GM23338 (cell line): ENCODE results near the gene PRTN3. TPM values are rescaled to one million over a fixed set of nuclear protein-coding genes. Genes with fewer than 3 reads are reported as not detected.
A peak's percentile ranks its signal among the peaks of the same experiment; 100 is the strongest.

Experiments
- ATAC-seq: fragments of 200-7000 bp; cut with Tn5 transposase; 3 replicates; pipeline ENCODE4 v1.9.1; 2020
- DNase-seq: peaks from one replicate; pipeline ENCODE4 v3.0.0-alpha.2; 2015; ENCODE audit warnings: low spot score
- H2AFZ ChIP-seq: fragments of 200-600 bp; sonication (generic); 2 replicates; pipeline ENCODE4 v1.8.0; 2016; ENCODE audit warnings: antibody characterized with exemption, mild to moderate bottlenecking, moderate library complexity
- H3F3A ChIP-seq: fragments of 200-600 bp; sonication (generic); replicated peaks from 2 replicates; pipeline ENCODE4 v1.8.0; 2017; ENCODE audit warnings: antibody characterized with exemption, mixed run types, low read depth
- H3K27ac ChIP-seq: fragments of 200-600 bp; sonication (generic); 2 replicates; pipeline ENCODE4 v1.6.1; 2016; ENCODE audit warnings: low read depth
- H3K27me3 ChIP-seq: fragments of 200-600 bp; sonication (generic); 2 replicates; pipeline ENCODE4 v1.8.0; 2016; ENCODE audit warnings: mild to moderate bottlenecking, mixed run types, moderate library complexity; ENCODE audit not compliant: insufficient read depth
- H3K36me3 ChIP-seq: fragments of 200-600 bp; sonication (generic); 2 replicates; pipeline ENCODE4 v1.8.0; 2016; ENCODE audit warnings: mild to moderate bottlenecking; ENCODE audit not compliant: insufficient read depth
- H3K4me1 ChIP-seq: fragments of 200-600 bp; sonication (generic); 2 replicates; pipeline ENCODE4 v1.8.0; 2016; ENCODE audit warnings: mild to moderate bottlenecking, moderate library complexity; ENCODE audit not compliant: insufficient read depth
- H3K4me2 ChIP-seq: fragments of 200-600 bp; sonication (generic); 2 replicates; pipeline ENCODE4 v1.7.1; 2017; ENCODE audit warnings: mixed run types
- H3K4me3 ChIP-seq: fragments of 200-600 bp; sonication (generic); 2 replicates; pipeline ENCODE4 v1.6.1; 2016; ENCODE audit warnings: mixed run types
- H3K79me2 ChIP-seq: fragments of 200-600 bp; sonication (generic); replicated peaks from 2 replicates; pipeline ENCODE4 v1.8.0; 2017; ENCODE audit warnings: mild to moderate bottlenecking; ENCODE audit not compliant: insufficient read depth
- H3K9me2 ChIP-seq: fragments of 200-600 bp; sonication (generic); 2 replicates; pipeline ENCODE4 v1.8.0; 2017; ENCODE audit not compliant: insufficient read depth
- H4K20me1 ChIP-seq: fragments of 200-600 bp; sonication (generic); replicated peaks from 2 replicates; pipeline ENCODE4 v1.8.0; 2017; ENCODE audit warnings: mild to moderate bottlenecking; ENCODE audit not compliant: insufficient read depth
- H3K27ac Mint-ChIP-seq: 2 replicates; pipeline ENCODE4 v1.8.0; 2020; ENCODE audit warnings: inconsistent platforms, mild to moderate bottlenecking, moderate library complexity, mixed read lengths
- H3K27me3 Mint-ChIP-seq: 3 replicates; pipeline ENCODE4 v1.8.0; 2022; ENCODE audit warnings: low read depth, mild to moderate bottlenecking, moderate library complexity, mixed read lengths, inconsistent platforms; ENCODE audit not compliant: insufficient read depth, poor library complexity
- H3K36me3 Mint-ChIP-seq: 3 replicates; pipeline ENCODE4 v1.8.0; 2021; ENCODE audit warnings: low read depth, mild to moderate bottlenecking, inconsistent platforms, moderate library complexity, mixed read lengths
- H3K4me1 Mint-ChIP-seq: 3 replicates; pipeline ENCODE4 v1.8.0; 2020; ENCODE audit warnings: mild to moderate bottlenecking, inconsistent platforms, mixed read lengths
- H3K4me3 Mint-ChIP-seq: 3 replicates; pipeline ENCODE4 v1.8.0; 2021; ENCODE audit warnings: moderate library complexity, mild to moderate bottlenecking, inconsistent platforms, mixed read lengths
- H3K9me3 Mint-ChIP-seq: 3 replicates; pipeline ENCODE4 v1.8.0; 2020; ENCODE audit warnings: moderate library complexity, mild to moderate bottlenecking, inconsistent platforms, mixed read lengths
- CREB1 ChIP-seq: fragments of 250-450 bp; sonication (Bioruptor Pico); IDR thresholded peaks from 2 replicates; pipeline ENCODE4 v1.5.0; 2020; ENCODE audit warnings: low read depth, mild to moderate bottlenecking, moderate library complexity
- CTCF ChIP-seq, 2 experiments: fragments of 200-600 bp in 1 of 2; sonication (generic) in 1 of 2; conservative IDR thresholded peaks; 2 replicates each; pipeline versions ENCODE4 v1.5.1 to v1.6.1; 2016 to 2017; ENCODE audit warnings: antibody characterized with exemption in 2 of 2, low read depth in 2 of 2, mild to moderate bottlenecking in 2 of 2, moderate library complexity in 1 of 2
- ETS1 ChIP-seq: IDR thresholded peaks from 2 replicates; pipeline ENCODE4 v1.6.1; 2016; ENCODE audit warnings: antibody characterized with exemption
- EZH2 ChIP-seq: fragments of 200-600 bp; sonication (generic); IDR thresholded peaks from one replicate; pipeline ENCODE4 v1.8.0; 2017; ENCODE audit warnings: antibody characterized with exemption, mild to moderate bottlenecking, low read depth; ENCODE audit not compliant: unreplicated experiment
- EZH2phosphoT487 ChIP-seq: fragments of 200-600 bp; sonication (generic); IDR thresholded peaks from one replicate; pipeline ENCODE4 v1.8.1; 2018; ENCODE audit warnings: antibody characterized with exemption; ENCODE audit not compliant: unreplicated experiment
- NANOG ChIP-seq: IDR thresholded peaks from 2 replicates; pipeline ENCODE4 v1.6.1; 2016; ENCODE audit warnings: antibody characterized with exemption, borderline replicate concordance
- POLR2AphosphoS5 ChIP-seq: IDR thresholded peaks from 2 replicates; pipeline ENCODE4 v1.6.1; 2016; ENCODE audit warnings: antibody characterized with exemption, low read depth
- ZNF331 ChIP-seq: fragments of 250-450 bp; sonication (Bioruptor Pico); IDR thresholded peaks from 2 replicates; pipeline ENCODE4 v1.5.0; 2020; ENCODE audit warnings: low read depth, mild to moderate bottlenecking, moderate library complexity
- polyA plus RNA-seq: library from polyadenylated mRNA; unstranded; fragments of >200 nt; fragmentation: Nextera tagmentation; extraction: Ambion mirVana; gene quantifications from 2 replicates; pipeline ENCODE4 v1.2.1, GENCODE V29; 2016
- total RNA-seq: library from RNA; depleted of rRNA; stranded (reverse); fragments of >200 nt; shearing (Covaris generic); gene quantifications from 2 replicates; pipeline ENCODE4 v1.2.3, GENCODE V29; 2014
- TF ChIP-seq, protein P1 (sequence below): IDR thresholded peaks from one replicate; pipeline ENCODE4 v1.6.1; 2018; ENCODE audit warnings: antibody characterized with exemption; ENCODE audit not compliant: unreplicated experiment

Gene PRTN3
- total and polyA plus RNA-seq, 2 experiments from 2014 or later, result 0.21 to 0.68 TPM

GRCh38 chr19:808423-808775 is 32.4 kb upstream of the PRTN3 start:
- Histone ChIP-seq H3F3A (peaks cover 72% of the 10 kb centered on the region), H3K27ac (no peak overlapping the region), H3K9me2 (no peaks in the 10 kb centered on the region), H3K79me2 (peaks cover 48% of the 10 kb centered on the region), H4K20me1 (peaks cover 51% of the 10 kb centered on the region), H3K4me1 (no peaks in the 10 kb centered on the region; the same call in 1 of the 2 replicates), H3K4me2 (no peak overlapping the region), H3K27me3 (no peaks in the 10 kb centered on the region), H3K4me3 (no peak overlapping the region), H2AFZ (no peak overlapping the region), H3K36me3 (peaks cover 49% of the 10 kb centered on the region)
- no peak for ATAC-seq
- DNase-seq, result no peak
- Mint-ChIP-seq H3K36me3 (peaks cover 70% of the 10 kb centered on the region), H3K27me3 (peaks cover 36% of the 10 kb centered on the region), H3K9me3 (no peaks in the 10 kb centered on the region; the same call in 2 of the 3 replicates), H3K4me1 (peaks cover 9% of the 10 kb centered on the region; the same call in 2 of the 3 replicates), H3K4me3 (no peak overlapping the region), H3K27ac (no peak overlapping the region)
- no peak for TF ChIP-seq CTCF (conservative IDR thresholded peaks at IDR 0.05; ENCODE audit: low read depth in 2 of 2)
- no peak for TF ChIP-seq NANOG
- TF ChIP-seq CREB1 (CRISPR knock-in tag), result no peak
- no peak for TF ChIP-seq EZH2
- no peak for TF ChIP-seq ETS1
- TF ChIP-seq EZH2phosphoT487, result no peak

DNA sequence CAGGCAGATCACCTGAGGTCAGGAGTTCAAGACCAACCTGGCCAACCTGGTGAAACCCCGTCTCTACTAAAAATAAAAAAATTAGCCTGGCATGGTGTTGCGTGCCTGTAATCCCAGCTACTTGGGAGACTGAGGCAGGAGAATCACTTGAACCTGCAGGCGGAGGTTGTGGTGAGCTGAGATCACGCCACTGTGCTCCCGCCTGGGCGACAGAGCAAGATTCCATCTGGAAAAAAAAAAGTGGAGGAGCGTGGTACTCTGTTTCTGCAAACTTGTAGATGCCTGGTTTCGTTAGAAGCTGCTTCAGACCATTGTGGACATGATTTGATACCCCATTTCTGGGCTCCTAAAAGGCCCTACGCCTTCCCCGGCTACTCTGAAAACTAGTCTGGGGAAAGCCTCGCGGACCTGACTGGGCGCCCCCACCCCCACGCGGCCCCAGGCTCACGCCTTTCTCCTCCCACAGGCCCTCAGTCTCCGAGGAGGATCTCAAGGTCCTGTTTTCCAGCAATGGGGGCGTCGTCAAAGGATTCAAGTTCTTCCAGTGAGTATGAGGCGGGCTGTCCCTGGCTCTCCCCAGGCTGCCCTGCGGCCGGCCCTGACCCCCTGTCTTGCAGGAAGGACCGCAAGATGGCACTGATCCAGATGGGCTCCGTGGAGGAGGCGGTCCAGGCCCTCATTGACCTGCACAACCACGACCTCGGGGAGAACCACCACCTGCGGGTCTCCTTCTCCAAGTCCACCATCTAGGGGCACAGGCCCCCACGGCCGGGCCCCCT is 30.5 kb upstream of the PRTN3 start:
- no peaks in the 10 kb centered on the region; the same call in 1 of the 2 replicates for H3K4me1 ChIP-seq
- peaks cover 36% of the 10 kb centered on the region for H3K27me3 Mint-ChIP-seq
- H3K27me3 ChIP-seq, result no peaks in the 10 kb centered on the region
- no peak overlapping the region for H2AFZ ChIP-seq
- peaks cover 41% of the 10 kb centered on the region for H3K36me3 ChIP-seq
- no peak overlapping the region for H3K4me3 ChIP-seq
- TF ChIP-seq ZNF331 (CRISPR knock-in tag) (no peak), CTCF (conservative IDR thresholded peaks at IDR 0.05; ENCODE audit: low read depth in 2 of 2) (no peak), EZH2phosphoT487 (no peak), POLR2AphosphoS5 (no peak; the same call in 1 of the 2 replicates)
- TF ChIP-seq, protein P1, sequence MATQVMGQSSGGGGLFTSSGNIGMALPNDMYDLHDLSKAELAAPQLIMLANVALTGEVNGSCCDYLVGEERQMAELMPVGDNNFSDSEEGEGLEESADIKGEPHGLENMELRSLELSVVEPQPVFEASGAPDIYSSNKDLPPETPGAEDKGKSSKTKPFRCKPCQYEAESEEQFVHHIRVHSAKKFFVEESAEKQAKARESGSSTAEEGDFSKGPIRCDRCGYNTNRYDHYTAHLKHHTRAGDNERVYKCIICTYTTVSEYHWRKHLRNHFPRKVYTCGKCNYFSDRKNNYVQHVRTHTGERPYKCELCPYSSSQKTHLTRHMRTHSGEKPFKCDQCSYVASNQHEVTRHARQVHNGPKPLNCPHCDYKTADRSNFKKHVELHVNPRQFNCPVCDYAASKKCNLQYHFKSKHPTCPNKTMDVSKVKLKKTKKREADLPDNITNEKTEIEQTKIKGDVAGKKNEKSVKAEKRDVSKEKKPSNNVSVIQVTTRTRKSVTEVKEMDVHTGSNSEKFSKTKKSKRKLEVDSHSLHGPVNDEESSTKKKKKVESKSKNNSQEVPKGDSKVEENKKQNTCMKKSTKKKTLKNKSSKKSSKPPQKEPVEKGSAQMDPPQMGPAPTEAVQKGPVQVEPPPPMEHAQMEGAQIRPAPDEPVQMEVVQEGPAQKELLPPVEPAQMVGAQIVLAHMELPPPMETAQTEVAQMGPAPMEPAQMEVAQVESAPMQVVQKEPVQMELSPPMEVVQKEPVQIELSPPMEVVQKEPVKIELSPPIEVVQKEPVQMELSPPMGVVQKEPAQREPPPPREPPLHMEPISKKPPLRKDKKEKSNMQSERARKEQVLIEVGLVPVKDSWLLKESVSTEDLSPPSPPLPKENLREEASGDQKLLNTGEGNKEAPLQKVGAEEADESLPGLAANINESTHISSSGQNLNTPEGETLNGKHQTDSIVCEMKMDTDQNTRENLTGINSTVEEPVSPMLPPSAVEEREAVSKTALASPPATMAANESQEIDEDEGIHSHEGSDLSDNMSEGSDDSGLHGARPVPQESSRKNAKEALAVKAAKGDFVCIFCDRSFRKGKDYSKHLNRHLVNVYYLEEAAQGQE, result no peak
- H3K9me3 Mint-ChIP-seq, result no peaks in the 10 kb centered on the region; the same call in 2 of the 3 replicates
- DNase-seq (peak; percentile 21), ATAC-seq (no peak)
- H3K79me2 ChIP-seq, result peaks cover 29% of the 10 kb centered on the region
- peaks cover 9% of the 10 kb centered on the region; the same call in 2 of the 3 replicates for H3K4me1 Mint-ChIP-seq
- no peak overlapping the region for H3K27ac Mint-ChIP-seq
- no peaks in the 10 kb centered on the region for H3K9me2 ChIP-seq
- no peak overlapping the region for H3K4me3 Mint-ChIP-seq
- H3F3A ChIP-seq, result peaks cover 60% of the 10 kb centered on the region
- peak overlapping the region; percentile 22 for H3K27ac ChIP-seq
- peaks cover 66% of the 10 kb centered on the region for H3K36me3 Mint-ChIP-seq
- peaks cover 41% of the 10 kb centered on the region for H4K20me1 ChIP-seq
- H3K4me2 ChIP-seq, result no peak overlapping the region
